Caco-2 (cell line): ENCODE results near the gene MMP28. TPM values are rescaled to one million over a fixed set of nuclear protein-coding genes. Genes with fewer than 3 reads are reported as not detected.

Source experiments
- BruUV-seq: library from RNA; stranded (reverse); fragments of 400-500 nt; replicated peaks from 2 replicates; lab custom pipeline; 2021; lab: Mats Ljungman, UMichigan
- CTCF ChIA-PET: fragments of 300-600 bp; sonication (Branson Sonifier 250); formaldehyde crosslinking; loops from one replicate; lab custom pipeline; 2022; ENCODE audit warnings: antibody characterized with exemption; lab: Charles Lee
- POLR2A ChIA-PET: fragments of 300-600 bp; sonication (Branson Sonifier 250); formaldehyde crosslinking; loops from one replicate; lab custom pipeline; 2022; ENCODE audit warnings: antibody characterized with exemption; lab: Charles Lee
- DNase-seq, 2 experiments: peaks; one replicate each; pipeline versions ENCODE4 v3.0.0 to v3.0.0-alpha.2; 2020 to 2022
- H3K27me3 ChIP-seq: replicated peaks from 2 replicates; pipeline ENCODE4 v1.6.0; 2011; ENCODE audit warnings: low read length; ENCODE audit not compliant: control insufficient read depth, insufficient read depth
- H3K36me3 ChIP-seq: 2 replicates; pipeline ENCODE4 v1.5.1; 2011; ENCODE audit warnings: low read length; ENCODE audit not compliant: control insufficient read depth, insufficient read depth
- H3K4me1 ChIP-seq: fragments of 250-450 bp; sonication (Bioruptor Pico); 2 replicates; pipeline ENCODE4 v1.5.1; 2020; ENCODE audit warnings: mild to moderate bottlenecking
- H3K4me3 ChIP-seq: 2 replicates; pipeline ENCODE4 v1.5.1; 2011; ENCODE audit warnings: low read depth, mild to moderate bottlenecking, control low read depth, low read length
- H3K9me3 ChIP-seq: fragments of 250-450 bp; sonication (Bioruptor Pico); 2 replicates; pipeline ENCODE4 v1.5.1; 2020; ENCODE audit warnings: mild to moderate bottlenecking, moderate library complexity
- H3K27ac Mint-ChIP-seq: one replicate; pipeline ENCODE4 v1.8.0; 2022; ENCODE audit warnings: mixed read lengths; ENCODE audit not compliant: unreplicated experiment
- H3K27me3 Mint-ChIP-seq: one replicate; pipeline ENCODE4 v1.8.0; 2022; ENCODE audit warnings: mixed read lengths; ENCODE audit not compliant: insufficient read depth, unreplicated experiment
- H3K36me3 Mint-ChIP-seq: one replicate; pipeline ENCODE4 v1.8.0; 2022; ENCODE audit warnings: mild to moderate bottlenecking, mixed read lengths; ENCODE audit not compliant: insufficient read depth, unreplicated experiment
- H3K4me1 Mint-ChIP-seq: one replicate; pipeline ENCODE4 v1.8.0; 2022; ENCODE audit warnings: low read depth, mixed read lengths; ENCODE audit not compliant: unreplicated experiment
- H3K4me3 Mint-ChIP-seq: one replicate; pipeline ENCODE4 v1.8.0; 2022; ENCODE audit warnings: mild to moderate bottlenecking, moderate library complexity, mixed read lengths; ENCODE audit not compliant: unreplicated experiment
- H3K9me3 Mint-ChIP-seq: one replicate; pipeline ENCODE4 v1.8.0; 2022; ENCODE audit warnings: mixed read lengths; ENCODE audit not compliant: unreplicated experiment
- CTCF ChIP-seq, 2 experiments: fragments of 200-600 bp in 1 of 2; IDR thresholded peaks; 1 replicate in 1 of 2; 2 replicates in 1 of 2; pipeline versions ENCODE4 v1.5.1 to v1.8.0; 2011 to 2022; ENCODE audit warnings: antibody characterized with exemption in 1 of 2, control low read depth in 1 of 2, inconsistent platforms in 1 of 2, low read depth in 1 of 2, low read length in 1 of 2, mild to moderate bottlenecking in 1 of 2, moderate library complexity in 1 of 2; ENCODE audit not compliant: insufficient read depth in 1 of 2, severe bottlenecking in 1 of 2, unreplicated experiment in 1 of 2
- intact Hi-C: fragments of 100-400 bp; cut with micrococcal nuclease; formaldehyde crosslinking; loops from one replicate; pipeline ENCODE4 v1.10.0; 2022; ENCODE audit not compliant: unreplicated experiment
- total RNA-seq: library from RNA; stranded (reverse); gene quantifications from 2 replicates; pipeline ENCODE4 v1.2.3, GENCODE V29; 2022

Gene MMP28
- total RNA-seq, 1 experiment from 2014 or later = not detected

GRCh38 chr17:35730400-35731005 lies 64.9 kb downstream of the MMP28 start:
- no peak overlapping the region for H3K4me3 ChIP-seq
- DNase-seq = no peak
- no peaks in the 10 kb centered on the region; the same call in 1 of the 2 replicates for H3K36me3 ChIP-seq
- Mint-ChIP-seq H3K27ac (no peak overlapping the region), H3K4me3 (peak overlapping the region; percentile 75), H3K9me3 (no peaks in the 10 kb centered on the region), H3K4me1 (peaks cover 12% of the 10 kb centered on the region), H3K27me3 (no peaks in the 10 kb centered on the region), H3K36me3 (peaks cover 13% of the 10 kb centered on the region)
- intact Hi-C loops = no loop called here
- no peaks in the 10 kb centered on the region for H3K9me3 ChIP-seq
- no peaks in the 10 kb centered on the region for H3K27me3 ChIP-seq
- ChIA-PET CTCF (interaction anchor here (1.5 to 2.4 kb wide), 2 partner anchors 17 to 34 kb away, joined by 16 to 18 read pairs; no protein-coding TSS in a partner anchor), POLR2A (no interaction called here)
- no TSS peak for BruUV-seq
- peaks cover 7% of the 10 kb centered on the region for H3K4me1 ChIP-seq
- no peak for TF ChIP-seq CTCF (IDR thresholded peaks at IDR 0.05; ENCODE audit: insufficient read depth in 1 of 2, low read depth in 1 of 2, low read length in 1 of 2, severe bottlenecking in 1 of 2, unreplicated experiment in 1 of 2)

- Mint-ChIP-seq H3K27ac (no peak overlapping the region), H3K9me3 (no peaks in the 10 kb centered on the region), H3K4me3 (peak overlapping the region; percentile 33), H3K36me3 (peaks cover 24% of the 10 kb centered on the region), H3K4me1 (peaks cover 14% of the 10 kb centered on the region), H3K27me3 (no peaks in the 10 kb centered on the region)
- no peak for TF ChIP-seq CTCF (IDR thresholded peaks at IDR 0.05; ENCODE audit: insufficient read depth in 1 of 2, low read depth in 1 of 2, low read length in 1 of 2, severe bottlenecking in 1 of 2, unreplicated experiment in 1 of 2)
- Histone ChIP-seq H3K36me3 (no peaks in the 10 kb centered on the region; the same call in 1 of the 2 replicates), H3K27me3 (no peaks in the 10 kb centered on the region), H3K4me1 (peaks cover 7% of the 10 kb centered on the region), H3K9me3 (no peaks in the 10 kb centered on the region), H3K4me3 (no peak overlapping the region)
- ChIA-PET CTCF (no interaction called here), POLR2A (no interaction called here)
- intact Hi-C loops = no loop called here
- BruUV-seq = no TSS peak
- DNase-seq = no peak
Measured at GRCh38 chr17:35729405-35729833, 66.0 kb downstream of the MMP28 start.

DNA sequence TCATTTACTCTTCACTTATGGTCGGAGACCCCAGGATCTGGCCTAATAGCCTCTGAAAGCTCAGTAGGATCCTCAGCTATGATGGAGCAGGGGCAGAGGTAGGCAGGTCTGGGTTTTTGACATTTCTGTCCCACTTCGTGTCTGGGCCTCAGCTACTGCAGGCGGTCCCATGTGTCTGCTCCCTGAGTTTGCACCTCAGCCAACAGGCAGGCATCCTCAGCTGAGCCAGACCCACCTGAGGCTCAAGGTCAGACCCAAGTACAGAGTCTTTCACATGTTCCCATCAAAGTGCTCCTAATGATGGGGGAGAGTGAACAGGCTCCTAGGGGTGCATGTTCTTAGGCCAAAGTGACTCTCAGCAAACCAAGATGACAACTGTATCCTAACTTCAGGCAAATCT lies 66.9 kb downstream of the MMP28 start:
- no TSS peak for BruUV-seq

More for the DNA sequence above, 66.9 kb downstream of the MMP28 start:
- no peak for DNase-seq
- no peaks in the 10 kb centered on the region for H3K27me3 Mint-ChIP-seq
- Histone ChIP-seq H3K9me3 (no peaks in the 10 kb centered on the region), H3K36me3 (no peaks in the 10 kb centered on the region; the same call in 1 of the 2 replicates), H3K27me3 (no peaks in the 10 kb centered on the region), H3K4me1 (peaks cover 7% of the 10 kb centered on the region), H3K4me3 (no peak overlapping the region)
- peaks cover 14% of the 10 kb centered on the region for H3K4me1 Mint-ChIP-seq
- ChIA-PET CTCF (no interaction called here), POLR2A (no interaction called here)
- H3K27ac Mint-ChIP-seq = no peak overlapping the region
- peaks cover 32% of the 10 kb centered on the region for H3K36me3 Mint-ChIP-seq
- H3K4me3 Mint-ChIP-seq = no peak overlapping the region
- intact Hi-C loops = no loop called here
- no peaks in the 10 kb centered on the region for H3K9me3 Mint-ChIP-seq
- TF ChIP-seq CTCF (IDR thresholded peaks at IDR 0.05; ENCODE audit: insufficient read depth in 1 of 2, low read depth in 1 of 2, low read length in 1 of 2, severe bottlenecking in 1 of 2, unreplicated experiment in 1 of 2) = no peak
